ENCODE results near the gene ACYP2.

DNA sequence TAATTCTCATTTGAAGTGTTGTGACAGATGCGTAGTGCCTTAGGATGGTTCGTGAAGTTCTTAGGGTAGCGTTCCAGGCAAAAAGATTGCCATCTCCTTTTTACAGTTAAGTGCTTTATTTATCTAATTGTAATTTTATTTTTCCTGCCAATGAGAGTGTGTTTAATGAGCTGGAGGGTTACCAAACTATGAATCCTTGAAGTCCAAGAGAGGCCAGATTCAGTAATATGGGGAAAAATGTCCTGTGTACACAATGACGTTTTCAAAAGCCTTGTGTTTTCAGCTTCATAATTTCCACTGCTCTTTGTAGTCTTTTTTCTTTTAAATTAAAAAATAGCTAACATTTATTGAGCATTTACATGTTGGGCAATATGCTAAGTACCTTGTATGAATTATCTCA, 23.8 kb downstream of the ACYP2 start:
- TF ChIP-seq POLR2AphosphoS5 (IDR thresholded peaks at IDR 0.05; ENCODE audit: borderline replicate concordance, low read depth, low read length) (no peak), EZH2 (IDR thresholded peaks at IDR 0.05) (no peak), FOXP2 (optimal IDR thresholded peaks at IDR 0.05; ENCODE audit: control extremely low read depth, extremely low read length, insufficient read depth) (no peak)

Data from SK-N-MC (cell line).